HG02840 (cell line): ENCODE results near the gene SPATS1.

ENCODE experiments used
- ATAC-seq: cut with Tn5 transposase; IDR thresholded peaks from one replicate; pipeline ENCODE4 v1.9.1; 2021; ENCODE audit warnings: mild to moderate bottlenecking, moderate library complexity, moderate number of reproducible peaks; ENCODE audit not compliant: unreplicated experiment, low FRiP score

Gene SPATS1

GRCh38 chr6:44386364-44386928 lies 44.0 kb downstream of the SPATS1 start:
- ATAC-seq: no peak

- ATAC-seq: no peak
Measured at GRCh38 chr6:44386929-44387345, 44.5 kb downstream of the SPATS1 start.

DNA sequence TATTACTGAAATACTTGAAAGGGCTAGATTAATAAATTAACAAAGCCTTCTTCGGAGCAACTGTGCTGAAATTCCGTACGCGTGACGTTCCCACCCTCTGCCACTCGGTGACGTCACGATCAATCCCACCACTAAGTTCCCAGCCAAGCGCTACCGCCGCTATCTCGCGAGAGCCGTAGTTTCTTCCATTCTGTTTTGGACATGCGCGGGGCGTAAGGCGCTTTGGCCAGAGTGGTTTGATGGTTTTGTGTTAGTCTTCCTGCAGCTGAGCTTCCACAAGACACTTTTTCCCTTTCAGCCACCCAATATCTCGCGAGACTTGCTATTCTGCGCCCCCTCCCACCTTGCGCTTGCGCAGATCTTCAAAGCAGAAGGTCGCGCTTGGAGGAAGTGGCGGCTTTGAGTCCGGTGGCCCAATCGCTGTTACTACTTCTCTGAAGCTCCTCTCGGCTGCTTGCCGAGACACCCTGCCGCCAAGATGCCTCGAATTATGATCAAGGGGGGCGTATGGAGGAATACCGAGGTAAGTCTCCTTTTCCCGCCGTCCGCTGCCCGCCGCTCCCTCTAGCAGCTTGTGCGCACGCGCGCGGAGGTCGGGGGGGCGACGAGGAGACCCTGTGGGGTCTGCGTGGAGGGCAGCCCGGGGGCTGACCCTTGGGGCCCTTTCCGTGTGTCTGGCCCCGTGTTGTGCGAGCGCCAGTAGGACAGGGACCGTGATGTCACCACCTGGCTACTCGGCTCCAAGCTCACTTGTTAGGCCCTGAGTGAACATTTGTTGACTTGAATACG lies 45.1 kb downstream of the SPATS1 start, which contains the start of gene CDC5L:
CDC5L (plus strand) TSS at position 361 of the 789 bp plus-strand sequence; CDS start at position 479, 118 bp downstream.
- peak; percentile 85 for ATAC-seq

GRCh38 chr6:44388135-44388487 lies 45.7 kb downstream of the SPATS1 start:
- no peak for ATAC-seq

DNA sequence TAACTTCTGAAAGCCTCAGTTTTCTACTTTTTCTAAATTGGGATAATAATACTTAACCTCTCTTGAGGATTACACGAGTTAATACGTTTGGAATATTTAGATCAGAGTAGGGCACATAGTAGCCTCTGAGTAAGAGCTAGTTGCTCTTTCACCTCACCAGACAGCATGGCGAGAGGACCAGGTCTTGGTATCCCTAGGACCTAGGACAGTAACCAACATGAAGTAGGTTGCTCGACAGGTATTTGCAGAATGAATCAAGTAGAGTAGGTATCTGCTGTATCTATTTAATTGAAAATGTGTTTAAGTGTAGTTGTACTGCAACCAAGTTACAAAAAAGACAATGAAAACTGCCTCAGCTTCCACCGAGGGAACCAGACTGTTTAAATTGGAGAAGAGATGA lies 46.4 kb downstream of the SPATS1 start:
- no peak for ATAC-seq

GRCh38 chr6:44390158-44390683 lies 47.8 kb downstream of the SPATS1 start:
- ATAC-seq: no peak
